Glutamatergic neuron (in vitro differentiated cells): ENCODE measurements around the gene BMP7. TPM values are rescaled to one million over a fixed set of nuclear protein-coding genes. Genes with fewer than 3 reads are reported as not detected.

Experiments used
- DNase-seq: peaks from one replicate; pipeline ENCODE4 v3.0.0; 2022
- H3K27ac Mint-ChIP-seq: one replicate; pipeline ENCODE4 v1.8.0; 2020; ENCODE audit warnings: mild to moderate bottlenecking, mixed read lengths, inconsistent platforms; ENCODE audit not compliant: unreplicated experiment
- H3K27me3 Mint-ChIP-seq: one replicate; pipeline ENCODE4 v1.8.0; 2020; ENCODE audit warnings: mild to moderate bottlenecking, moderate library complexity, mixed read lengths, inconsistent platforms; ENCODE audit not compliant: unreplicated experiment
- H3K36me3 Mint-ChIP-seq: one replicate; pipeline ENCODE4 v1.8.0; 2020; ENCODE audit warnings: mild to moderate bottlenecking, mixed read lengths, inconsistent platforms; ENCODE audit not compliant: unreplicated experiment
- H3K4me1 Mint-ChIP-seq: one replicate; pipeline ENCODE4 v1.8.0; 2020; ENCODE audit warnings: mild to moderate bottlenecking, low read depth, mixed read lengths, inconsistent platforms; ENCODE audit not compliant: unreplicated experiment
- H3K4me3 Mint-ChIP-seq: one replicate; pipeline ENCODE4 v1.8.0; 2020; ENCODE audit warnings: mild to moderate bottlenecking, mixed read lengths, inconsistent platforms; ENCODE audit not compliant: unreplicated experiment
- H3K9me3 Mint-ChIP-seq: one replicate; pipeline ENCODE4 v1.8.0; 2020; ENCODE audit warnings: mild to moderate bottlenecking, moderate library complexity, mixed read lengths, inconsistent platforms; ENCODE audit not compliant: unreplicated experiment
- CTCF ChIP-seq: fragments of 200-600 bp; sonication (generic); IDR thresholded peaks from one replicate; pipeline ENCODE4 v1.5.0; 2021; ENCODE audit not compliant: partially characterized antibody, unreplicated experiment
- total RNA-seq: library from RNA; stranded (reverse); fragmentation: NEBNext Ultra II Directional; extraction: Animal tissue kit (Norgen Biotek cat#: 25700); gene quantifications from one replicate; pipeline ENCODE4 v1.2.1, GENCODE V29; 2021; ENCODE audit not compliant: unreplicated experiment

BMP7 gene
- total RNA-seq, 1 donor from 2014 or later = 8.7 TPM

- H3K9me3 Mint-ChIP-seq = peaks cover 4% of the 10 kb centered on the region
- H3K27me3 Mint-ChIP-seq = no peaks in the 10 kb centered on the region
- no peak overlapping the region for H3K27ac Mint-ChIP-seq
- H3K36me3 Mint-ChIP-seq = peaks cover 5% of the 10 kb centered on the region
- DNase-seq = no peak
- no peaks in the 10 kb centered on the region for H3K4me1 Mint-ChIP-seq
- no peak for TF ChIP-seq CTCF
- no peak overlapping the region for H3K4me3 Mint-ChIP-seq
Observed at GRCh38 chr20:57231161-57231560, 35.3 kb downstream of the BMP7 start.

- TF ChIP-seq CTCF = no peak
- H3K4me1 Mint-ChIP-seq = no peaks in the 10 kb centered on the region
- H3K27me3 Mint-ChIP-seq = no peaks in the 10 kb centered on the region
- H3K36me3 Mint-ChIP-seq = peaks cover 5% of the 10 kb centered on the region
- H3K9me3 Mint-ChIP-seq = peaks cover 4% of the 10 kb centered on the region
- no peak for DNase-seq
- no peak overlapping the region for H3K27ac Mint-ChIP-seq
- no peak overlapping the region for H3K4me3 Mint-ChIP-seq
Observed at GRCh38 chr20:57230247-57230646, 36.2 kb downstream of the BMP7 start.

- peaks cover 5% of the 10 kb centered on the region for H3K36me3 Mint-ChIP-seq
- no peak for DNase-seq
- no peak for TF ChIP-seq CTCF
- H3K27me3 Mint-ChIP-seq = no peaks in the 10 kb centered on the region
- no peaks in the 10 kb centered on the region for H3K4me1 Mint-ChIP-seq
- H3K9me3 Mint-ChIP-seq = peaks cover 4% of the 10 kb centered on the region
- H3K27ac Mint-ChIP-seq = no peak overlapping the region
- H3K4me3 Mint-ChIP-seq = no peak overlapping the region
Observed at GRCh38 chr20:57229490-57229889, 37.0 kb downstream of the BMP7 start.

DNA sequence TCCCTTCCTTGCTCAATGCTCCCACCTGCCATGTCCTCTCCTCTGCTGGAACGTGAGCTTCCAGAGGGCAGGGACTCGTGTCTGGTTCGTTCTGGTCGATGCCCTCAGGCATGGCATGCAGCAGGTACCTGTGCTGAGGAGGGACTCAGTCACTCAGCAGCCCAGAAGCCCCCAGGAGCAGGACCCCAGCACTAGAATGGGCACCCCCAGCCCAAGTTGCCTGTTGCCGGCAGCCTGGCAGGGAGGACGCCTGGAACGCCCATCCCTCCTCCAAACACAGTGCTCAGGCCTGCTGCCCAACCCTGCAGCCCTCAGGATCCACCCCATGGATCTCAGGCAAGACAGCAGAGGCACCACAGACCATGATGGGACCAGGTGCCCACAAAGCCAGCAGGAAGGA lies 40.6 kb downstream of the BMP7 start:
- DNase-seq = no peak
- Mint-ChIP-seq H3K4me3 (no peak overlapping the region), H3K36me3 (peaks cover 1% of the 10 kb centered on the region), H3K27ac (no peak overlapping the region), H3K9me3 (peaks cover 5% of the 10 kb centered on the region), H3K27me3 (peaks cover 10% of the 10 kb centered on the region), H3K4me1 (peaks cover 6% of the 10 kb centered on the region)
- TF ChIP-seq CTCF = no peak

GRCh38 chr20:57225197-57225733 lies 41.2 kb downstream of the BMP7 start:
- Mint-ChIP-seq H3K4me1 (peaks cover 11% of the 10 kb centered on the region), H3K9me3 (peaks cover 5% of the 10 kb centered on the region), H3K36me3 (no peaks in the 10 kb centered on the region), H3K27me3 (peaks cover 10% of the 10 kb centered on the region), H3K27ac (peak overlapping the region; percentile 74), H3K4me3 (no peak overlapping the region)
- no peak for DNase-seq
- no peak for TF ChIP-seq CTCF
